NCI-H2107 treated with DMSO at 0.1 percent for 48 hours (cell line): Measurements from ENCODE around the gene FBXW7.
A peak's percentile ranks its signal among the peaks of the same experiment; 100 is the strongest.

Experiments used
- DNase-seq: peaks from one replicate; lab custom pipeline; 2025; ENCODE audit not compliant: unreplicated experiment; lab: John Stamatoyannopoulos, UW

Gene FBXW7

GRCh38 chr4:152478461-152479237 is 57.2 kb downstream of the FBXW7 start:
- no peak for DNase-seq

GRCh38 chr4:152476796-152477195 is 59.1 kb downstream of the FBXW7 start:
- DNase-seq = no peak

DNA sequence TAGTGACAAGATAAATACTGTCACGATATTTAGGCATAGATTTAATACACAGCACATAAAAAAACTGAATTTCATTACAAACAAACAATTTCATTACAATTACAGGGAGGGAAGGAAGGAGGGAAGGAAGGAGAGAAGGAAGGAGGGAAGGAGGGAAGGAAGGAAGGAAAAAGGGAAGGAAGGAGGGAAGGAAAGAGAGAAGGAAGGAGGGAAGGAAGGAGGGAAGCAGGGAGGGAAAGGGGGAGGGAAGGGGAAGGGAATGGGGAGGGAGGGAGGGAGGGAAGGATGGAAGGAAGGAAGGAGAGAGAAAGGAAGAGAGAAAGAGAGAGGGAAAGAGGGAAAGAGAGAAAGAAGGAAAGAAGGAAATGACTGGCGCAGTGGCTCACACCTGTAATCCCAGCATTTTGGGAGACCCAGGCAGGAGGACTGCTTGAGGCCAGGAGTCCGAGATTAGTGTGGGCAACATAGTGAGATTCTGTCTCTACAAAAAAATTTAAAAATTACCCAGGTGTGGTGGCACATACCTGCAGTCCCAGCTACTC is 64.6 kb downstream of the FBXW7 start:
- DNase-seq = no peak

DNA sequence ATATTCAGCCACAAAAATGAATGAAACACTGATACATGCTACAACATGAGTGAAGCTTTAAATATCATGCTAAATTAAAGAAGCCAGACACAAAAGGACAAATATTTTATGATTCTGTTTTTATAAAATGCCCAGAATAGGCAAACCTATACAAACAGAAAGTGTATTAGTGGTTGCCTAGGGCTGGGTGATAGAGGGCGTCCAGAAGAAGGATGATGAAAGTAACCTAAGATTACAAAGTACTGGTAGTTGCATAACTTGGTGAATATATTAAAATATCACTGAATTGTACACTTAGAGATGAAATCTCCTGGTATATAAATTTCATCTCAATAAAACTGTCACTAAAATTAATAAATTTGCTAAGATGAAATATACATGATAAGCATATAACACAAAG is 67.5 kb downstream of the FBXW7 start:
- no peak for DNase-seq

DNA sequence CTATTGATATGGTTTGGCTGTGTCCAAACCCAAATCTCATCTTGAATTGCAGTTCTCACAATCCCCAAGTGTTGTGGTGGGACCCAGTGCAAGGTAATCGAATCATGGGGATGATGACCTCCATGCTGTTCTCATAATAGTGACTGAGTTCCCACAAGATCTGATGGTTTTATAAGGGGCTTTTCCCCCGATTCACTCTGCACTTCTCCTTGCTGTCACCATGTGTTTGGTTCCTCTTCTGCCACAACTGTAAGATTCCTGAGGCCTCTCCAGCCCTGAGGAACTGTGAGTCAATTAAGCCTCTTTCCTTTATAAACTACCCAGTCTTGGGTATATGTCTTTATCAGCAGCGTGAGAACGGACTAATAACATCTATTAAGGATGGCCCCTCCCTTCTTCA is 68.8 kb downstream of the FBXW7 start:
- no peak for DNase-seq

- DNase-seq = no peak
These were observed 71.7 kb downstream of the FBXW7 start for GRCh38 chr4:152464030-152464823.

- no peak for DNase-seq
These were observed 72.3 kb downstream of the FBXW7 start for GRCh38 chr4:152463562-152463961.

DNA sequence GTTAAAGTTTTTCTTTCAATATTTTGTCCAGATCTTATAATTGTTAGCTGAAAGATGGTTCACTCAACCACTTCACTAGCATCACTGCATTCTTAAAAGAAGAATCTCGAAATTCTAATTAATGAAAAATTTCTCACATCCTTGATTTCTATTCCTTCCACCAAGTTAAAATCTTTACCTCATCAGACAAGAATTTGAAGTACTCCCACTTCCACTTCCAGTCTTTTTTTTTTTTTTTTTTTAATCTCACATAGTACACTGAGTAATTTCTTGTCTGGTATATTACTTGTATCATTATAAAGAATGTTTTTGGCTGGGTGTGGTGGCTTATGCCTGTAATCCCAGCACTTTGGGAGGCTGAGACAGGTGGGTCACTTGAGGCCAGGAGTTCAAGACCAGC is 73.2 kb downstream of the FBXW7 start:
- no peak for DNase-seq

- DNase-seq = no peak
These were observed 73.8 kb downstream of the FBXW7 start for GRCh38 chr4:152462047-152462446.

DNA sequence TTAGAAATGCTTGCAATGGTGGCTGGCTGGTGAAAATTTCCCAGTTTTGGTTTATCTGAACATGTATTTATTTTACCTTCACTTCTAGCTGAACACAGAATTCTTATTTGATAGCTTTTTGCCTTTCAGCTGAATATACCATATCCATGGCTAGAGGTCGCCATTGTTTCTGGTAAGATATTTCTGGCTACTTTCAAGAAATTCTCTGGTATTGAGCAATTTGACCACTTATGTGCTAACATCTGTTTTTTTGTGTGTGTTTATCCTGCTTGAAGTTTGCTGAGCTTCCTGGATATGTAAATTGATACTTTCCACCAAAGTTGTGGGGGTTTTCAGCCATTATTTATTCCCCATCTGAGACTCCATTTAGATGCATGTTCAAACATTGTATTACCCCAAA is 75.4 kb downstream of the FBXW7 start:
- no peak for DNase-seq

DNA sequence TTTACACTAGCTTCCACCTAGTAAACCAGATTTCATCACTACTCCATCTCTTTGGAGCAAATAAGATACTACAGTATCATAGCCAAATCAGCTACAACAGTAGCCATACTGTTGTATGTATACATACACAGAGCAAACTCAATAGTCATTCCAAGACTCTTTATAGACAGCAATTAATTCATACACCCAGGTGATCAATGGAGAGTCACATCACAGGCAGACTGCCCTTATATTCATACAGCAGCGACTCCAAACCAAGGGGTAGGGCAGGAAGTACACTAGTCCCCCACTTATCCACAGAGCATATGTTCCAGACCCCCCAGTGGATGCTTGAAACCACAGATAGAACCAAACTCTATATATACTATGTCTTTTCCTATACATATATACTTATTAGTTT is 76.6 kb downstream of the FBXW7 start:
- DNase-seq = no peak

DNA sequence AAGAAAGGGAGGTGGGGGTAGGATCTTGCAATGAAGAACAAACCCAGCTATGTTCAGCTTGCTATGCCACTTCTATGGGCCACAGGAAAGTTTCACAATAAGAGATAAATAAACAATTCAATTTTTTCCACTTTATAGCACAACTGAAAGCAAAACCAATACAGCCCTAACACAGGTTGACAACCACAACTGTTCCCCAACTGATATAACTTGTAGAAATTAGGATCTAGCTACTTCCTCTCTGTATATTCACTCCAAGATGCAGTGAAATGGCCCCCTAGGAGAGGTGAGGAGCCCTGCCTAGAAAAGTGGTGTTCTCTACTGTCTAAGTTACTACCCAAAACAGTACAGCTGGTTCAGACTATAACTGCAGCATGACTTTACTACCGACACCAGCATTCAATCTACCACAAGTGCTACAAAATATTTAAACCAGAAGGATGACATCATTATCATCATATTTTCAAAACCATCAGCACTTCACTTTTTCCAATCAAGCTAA is 77.0 kb downstream of the FBXW7 start:
- no peak for DNase-seq

GRCh38 chr4:152456609-152457008 is 79.3 kb downstream of the FBXW7 start:
- no peak for DNase-seq

GRCh38 chr4:152455311-152455710 is 80.6 kb downstream of the FBXW7 start:
- no peak for DNase-seq

- DNase-seq = peak; percentile 35
These were observed 81.4 kb downstream of the FBXW7 start for GRCh38 chr4:152454398-152455011.

- no peak for DNase-seq
These were observed 84.4 kb downstream of the FBXW7 start for GRCh38 chr4:152451496-152451895.

- DNase-seq = no peak
These were observed 87.0 kb downstream of the FBXW7 start for GRCh38 chr4:152448854-152449253.

DNA sequence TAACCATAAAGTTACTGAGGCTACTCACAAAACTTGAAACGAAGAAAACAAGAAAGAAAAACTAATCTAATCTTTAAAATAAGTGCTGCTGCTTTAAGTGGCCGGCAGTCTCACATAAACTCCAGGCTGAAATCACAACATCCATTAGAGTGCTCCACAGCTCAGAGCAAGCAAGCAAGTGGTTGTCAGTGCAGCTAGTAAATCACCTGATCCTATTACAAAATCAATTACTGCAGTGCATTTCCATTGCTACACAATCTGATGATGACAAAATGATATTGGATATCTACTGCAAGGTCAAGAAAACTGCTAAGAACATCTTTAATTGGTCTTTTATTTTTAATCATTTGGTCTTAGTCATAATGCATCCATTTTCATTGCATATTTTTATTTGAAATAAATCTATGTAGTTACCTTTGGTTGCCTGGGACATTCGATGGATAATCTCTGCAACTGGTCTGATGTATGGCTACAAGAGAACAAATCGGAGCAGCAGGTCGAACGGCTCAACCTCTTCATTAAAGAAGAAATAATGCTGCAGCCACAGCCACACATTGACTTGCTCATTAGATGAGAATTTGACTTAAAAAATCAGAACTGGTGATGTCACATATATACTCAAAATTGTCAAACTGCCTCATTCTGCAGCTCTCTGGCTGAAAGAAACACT is 87.7 kb downstream of the FBXW7 start:
- peak; percentile 7 for DNase-seq

- no peak for DNase-seq
These were observed 92.0 kb downstream of the FBXW7 start for GRCh38 chr4:152443859-152444258.

- no peak for DNase-seq
These were observed 98.3 kb downstream of the FBXW7 start for GRCh38 chr4:152437561-152437960.

DNA sequence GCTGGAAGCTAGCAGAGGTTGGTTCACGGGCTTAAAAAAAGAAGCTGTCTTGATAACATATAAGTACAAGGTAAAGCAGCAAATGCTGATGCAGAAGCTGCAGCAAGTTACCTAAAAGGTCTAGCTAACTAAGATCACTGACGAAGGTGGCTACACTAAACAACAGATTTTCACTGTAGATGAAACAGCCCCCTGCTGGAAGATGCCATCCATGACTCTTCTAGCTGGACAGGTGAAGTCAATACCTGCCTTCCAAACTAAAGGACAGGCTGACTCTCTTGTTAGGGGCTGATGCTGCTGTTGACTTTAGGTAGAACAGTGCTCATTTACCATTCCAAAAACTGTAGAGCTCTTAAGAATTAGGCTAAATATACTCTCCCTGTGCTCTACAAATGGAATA is 99.5 kb downstream of the FBXW7 start:
- no peak for DNase-seq
